ENCODE data around the gene IGLL1.

Gene IGLL1

DNA sequence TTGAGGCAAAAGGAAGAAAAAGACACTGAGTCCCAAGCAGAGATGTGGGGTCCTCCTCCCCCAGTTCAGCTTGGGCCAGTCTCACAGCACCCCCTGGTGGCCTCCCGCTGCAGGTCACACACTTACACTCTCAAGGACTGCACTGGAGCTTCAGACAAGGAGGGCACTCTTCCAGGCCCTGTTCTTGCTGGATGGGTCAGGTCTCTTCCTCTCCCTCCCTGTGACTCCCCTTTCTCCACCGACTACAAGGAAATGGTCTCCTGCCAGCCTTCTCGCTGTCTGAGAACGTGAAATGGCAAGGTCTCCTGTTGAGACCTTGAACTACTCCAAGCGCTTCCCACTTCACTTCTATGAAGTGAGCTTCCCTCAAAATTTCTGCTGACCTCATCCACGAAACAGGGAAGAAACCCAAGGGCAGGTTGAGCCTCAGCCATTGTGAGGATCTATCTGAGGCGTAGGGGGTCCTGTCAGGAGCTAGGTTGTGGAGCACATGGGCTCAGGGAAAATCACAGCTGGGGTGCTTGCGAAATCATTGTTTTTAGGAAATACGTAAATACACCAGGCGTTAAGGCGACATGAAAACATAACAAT is 11.2 kb upstream of the IGLL1 start:
- Histone ChIP-seq H3K27me3 (ENCODE audit: control insufficient read depth, low read length) (no peaks in the 10 kb centered on the region; the same call in 1 of the 2 replicates), H3K79me2 (ENCODE audit: control insufficient read depth, low read length) (no peaks in the 10 kb centered on the region), H3K27ac (ENCODE audit: low read depth, low read length) (no peak overlapping the region), H3K4me3 (ENCODE audit: low read length) (no peak overlapping the region), H3K9me2 (replicated peaks; ENCODE audit: control insufficient read depth, low read length) (no peaks in the 10 kb centered on the region), H4K20me1 (ENCODE audit: control insufficient read depth, insufficient read depth, low read depth, low read length) (no peaks in the 10 kb centered on the region), H3K9me3 (ENCODE audit: control insufficient read depth, insufficient read depth, low read length) (no peaks in the 10 kb centered on the region), H3F3A (ENCODE audit: control insufficient read depth, insufficient read depth) (no peaks in the 10 kb centered on the region), H3K4me1 (ENCODE audit: control insufficient read depth, low read length) (no peaks in the 10 kb centered on the region), H3K36me3 (ENCODE audit: control insufficient read depth, low read length) (no peaks in the 10 kb centered on the region), H3K4me2 (ENCODE audit: low read length) (no peak overlapping the region)
- TF ChIP-seq CTCF (IDR thresholded peaks at IDR 0.05; ENCODE audit: low read depth, low read length, poor library complexity, severe bottlenecking) = peak; percentile 95
- TF ChIP-seq EZH2phosphoT487 (IDR thresholded peaks at IDR 0.05; ENCODE audit: borderline replicate concordance, low read length) = no peak

- no peaks in the 10 kb centered on the region for H3K9me2 ChIP-seq (replicated peaks; ENCODE audit: control insufficient read depth, low read length)
- TF ChIP-seq EZH2phosphoT487 (IDR thresholded peaks at IDR 0.05; ENCODE audit: borderline replicate concordance, low read length) = no peak
- TF ChIP-seq CTCF (IDR thresholded peaks at IDR 0.05; ENCODE audit: low read depth, low read length, poor library complexity, severe bottlenecking) = no peak
- H3K4me2 ChIP-seq (ENCODE audit: low read length) = no peak overlapping the region
- H4K20me1 ChIP-seq (ENCODE audit: control insufficient read depth, insufficient read depth, low read depth, low read length) = no peaks in the 10 kb centered on the region
- no peak overlapping the region for H3K4me3 ChIP-seq (ENCODE audit: low read length)
- no peak overlapping the region for H3K27ac ChIP-seq (ENCODE audit: low read depth, low read length)
- no peaks in the 10 kb centered on the region for H3K9me3 ChIP-seq (ENCODE audit: control insufficient read depth, insufficient read depth, low read length)
- H3K27me3 ChIP-seq (ENCODE audit: control insufficient read depth, low read length) = peaks cover 28% of the 10 kb centered on the region
- no peaks in the 10 kb centered on the region for H3K36me3 ChIP-seq (ENCODE audit: control insufficient read depth, low read length)
- H3K4me1 ChIP-seq (ENCODE audit: control insufficient read depth, low read length) = peaks cover 13% of the 10 kb centered on the region
- H3K79me2 ChIP-seq (ENCODE audit: control insufficient read depth, low read length) = no peaks in the 10 kb centered on the region
- no peaks in the 10 kb centered on the region for H3F3A ChIP-seq (ENCODE audit: control insufficient read depth, insufficient read depth)
Measured at GRCh38 chr22:23583836-23584235, 3.7 kb upstream of the IGLL1 start.

DNA sequence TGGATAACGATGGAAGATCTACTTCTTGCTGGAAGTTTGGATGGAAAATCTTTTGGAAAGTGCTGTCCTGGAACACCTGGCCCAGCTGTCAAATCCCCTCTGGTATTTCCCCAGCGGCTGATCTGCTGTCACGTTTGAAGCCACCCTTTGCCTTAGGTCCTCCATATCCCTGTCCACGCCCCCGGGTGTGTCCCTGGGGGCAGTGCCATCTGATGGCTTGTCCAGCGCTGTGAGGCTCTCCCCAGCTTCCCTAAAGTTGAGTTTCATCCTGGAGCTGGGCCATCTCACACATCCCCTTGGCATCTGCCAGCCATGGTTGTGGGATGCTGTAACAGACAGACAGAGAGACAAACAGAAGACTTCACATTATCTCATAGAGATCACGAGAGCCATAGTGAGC is 3.1 kb upstream of the IGLL1 start:
- H3K9me3 ChIP-seq (ENCODE audit: control insufficient read depth, insufficient read depth, low read length) = no peaks in the 10 kb centered on the region
- H3K9me2 ChIP-seq (replicated peaks; ENCODE audit: control insufficient read depth, low read length) = no peaks in the 10 kb centered on the region
- H3F3A ChIP-seq (ENCODE audit: control insufficient read depth, insufficient read depth) = no peaks in the 10 kb centered on the region
- peaks cover 31% of the 10 kb centered on the region for H3K27me3 ChIP-seq (ENCODE audit: control insufficient read depth, low read length)
- H3K36me3 ChIP-seq (ENCODE audit: control insufficient read depth, low read length) = no peaks in the 10 kb centered on the region
- H3K79me2 ChIP-seq (ENCODE audit: control insufficient read depth, low read length) = no peaks in the 10 kb centered on the region
- H4K20me1 ChIP-seq (ENCODE audit: control insufficient read depth, insufficient read depth, low read depth, low read length) = no peaks in the 10 kb centered on the region
- no peak overlapping the region for H3K27ac ChIP-seq (ENCODE audit: low read depth, low read length)
- H3K4me1 ChIP-seq (ENCODE audit: control insufficient read depth, low read length) = peaks cover 13% of the 10 kb centered on the region
- TF ChIP-seq EZH2phosphoT487 (IDR thresholded peaks at IDR 0.05; ENCODE audit: borderline replicate concordance, low read length) (no peak), CTCF (IDR thresholded peaks at IDR 0.05; ENCODE audit: low read depth, low read length, poor library complexity, severe bottlenecking) (no peak)
- H3K4me2 ChIP-seq (ENCODE audit: low read length) = no peak overlapping the region
- H3K4me3 ChIP-seq (ENCODE audit: low read length) = no peak overlapping the region

All from DOHH2 (cell line).